HG03280 (cell line): ENCODE results near the gene ROM1.
"Not testable (repeated sequence)": the region's sequence is repeated elsewhere in the genome, so short reads cannot be mapped to it uniquely, and the experiment has no call there.

Source experiments
- ATAC-seq: cut with Tn5 transposase; IDR thresholded peaks from one replicate; pipeline ENCODE4 v1.9.1; 2021; ENCODE audit warnings: mild to moderate bottlenecking, moderate library complexity; ENCODE audit not compliant: unreplicated experiment

The ROM1 gene

GRCh38 chr11:62646825-62647608 is 34.0 kb downstream of the ROM1 start:
- ATAC-seq = no peak

GRCh38 chr11:62647609-62648005 is 34.5 kb downstream of the ROM1 start:
- no peak for ATAC-seq

GRCh38 chr11:62648185-62648966 is 35.3 kb downstream of the ROM1 start:
- ATAC-seq = no peak

- no peak for ATAC-seq
Measured at GRCh38 chr11:62648967-62649364, 35.9 kb downstream of the ROM1 start.

GRCh38 chr11:62649486-62649885 is 36.4 kb downstream of the ROM1 start:
- no peak for ATAC-seq

- ATAC-seq = not testable (repeated sequence)
Measured at GRCh38 chr11:62650283-62650682, 37.2 kb downstream of the ROM1 start.

- ATAC-seq = no peak
Measured at GRCh38 chr11:62652161-62653006, 39.3 kb downstream of the ROM1 start.

- no peak for ATAC-seq
Measured at GRCh38 chr11:62654297-62654696, 41.2 kb downstream of the ROM1 start.

GRCh38 chr11:62656796-62657429 is 43.9 kb downstream of the ROM1 start:
- no peak for ATAC-seq

DNA sequence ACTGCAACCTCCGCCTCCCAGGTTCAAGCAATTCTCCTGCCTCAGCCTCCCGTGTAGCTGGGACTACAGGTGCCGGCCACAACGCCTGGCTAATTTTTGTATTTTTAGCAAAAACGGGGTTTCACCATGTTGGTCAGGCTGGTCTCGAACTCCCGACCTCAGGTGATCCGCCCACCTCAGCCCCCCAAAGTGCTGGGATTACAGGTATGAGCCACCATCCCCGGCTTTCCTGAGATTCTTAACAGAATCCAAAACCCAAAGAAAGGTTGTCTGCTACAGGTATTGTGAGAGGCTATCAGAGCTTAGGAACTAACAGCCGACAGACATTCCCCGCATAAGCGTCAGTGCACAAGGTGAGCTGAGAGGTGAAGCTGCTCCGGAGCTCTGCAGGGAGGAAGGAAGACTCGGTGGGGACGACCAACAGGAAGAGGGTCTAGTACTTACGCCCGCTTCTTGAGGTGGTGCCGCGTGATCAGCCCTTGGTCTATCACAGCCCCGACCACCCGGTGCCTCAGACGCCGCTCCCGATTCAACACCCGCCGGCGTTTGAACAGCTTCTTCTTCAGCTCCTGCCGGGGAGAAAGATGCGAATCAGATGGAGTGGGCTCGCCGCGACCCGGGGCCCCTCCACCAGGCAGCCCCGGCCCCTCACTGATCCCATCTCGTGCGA is 51.5 kb downstream of the ROM1 start:
- peak; percentile 31 for ATAC-seq
